AG04449 (cell line): ENCODE results near the gene TBCC.

Experiments
- CTCF ChIA-PET: fragments of 350-600 bp; formaldehyde crosslinking; extraction: SDS; loops from one replicate; lab custom pipeline; 2021; ENCODE audit warnings: antibody characterized with exemption; lab: Yijun Ruan, JAX
- POLR2A ChIA-PET: fragments of 400-600, 350-600 bp; formaldehyde crosslinking; extraction: SDS; loops from one replicate; lab custom pipeline; 2020; ENCODE audit warnings: antibody characterized with exemption, inconsistent platforms; lab: Yijun Ruan, JAX
- DNase-seq: peaks from one replicate; pipeline ENCODE4 v3.0.0-alpha.2; 2010; ENCODE audit warnings: low read depth, low spot score
- H3K4me3 ChIP-seq: 2 replicates; pipeline ENCODE4 v1.5.1; 2011; ENCODE audit warnings: low read depth, mild to moderate bottlenecking, control low read depth, low read length
- TF ChIP-seq, protein P1 (sequence below): IDR thresholded peaks from one replicate; pipeline ENCODE4 v1.5.1; 2011; ENCODE audit warnings: mild to moderate bottlenecking, moderate library complexity, low read length, control low read depth, inconsistent platforms; ENCODE audit not compliant: insufficient read depth; ENCODE audit errors: missing control alignments

The TBCC gene

DNA sequence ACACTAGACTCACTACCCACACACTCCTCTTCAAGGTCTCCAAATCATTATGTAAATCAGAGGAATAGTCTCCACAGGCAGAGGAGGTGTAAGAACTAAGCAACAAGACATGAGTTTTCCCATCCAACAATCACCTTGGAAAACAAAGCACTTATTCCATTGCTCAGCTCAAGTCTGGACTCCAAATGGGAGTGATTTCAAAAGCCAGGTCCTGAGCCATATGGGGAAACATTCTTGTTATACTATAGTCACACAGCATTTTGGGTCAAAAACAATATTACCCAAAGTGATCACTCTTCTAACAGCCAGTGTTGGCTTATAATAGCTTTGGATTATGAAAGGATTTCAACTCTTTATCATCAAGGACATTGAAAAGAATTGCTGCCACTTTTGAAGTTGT, 19.9 kb downstream of the TBCC start:
- ChIA-PET CTCF (interaction anchor here (0.6 to 7.2 kb wide), 35 partner anchors 9 to 545 kb away, joined by 3 to 143 read pairs (median 6); partner anchors contain the start of genes RPL7L1 and TBCC), POLR2A (interaction anchor here (1.0 to 1.4 kb wide), 2 partner anchors 20 to 24 kb away, joined by 3 to 5 read pairs; partner anchors contain the start of gene TBCC)
- TF ChIP-seq, protein P1, sequence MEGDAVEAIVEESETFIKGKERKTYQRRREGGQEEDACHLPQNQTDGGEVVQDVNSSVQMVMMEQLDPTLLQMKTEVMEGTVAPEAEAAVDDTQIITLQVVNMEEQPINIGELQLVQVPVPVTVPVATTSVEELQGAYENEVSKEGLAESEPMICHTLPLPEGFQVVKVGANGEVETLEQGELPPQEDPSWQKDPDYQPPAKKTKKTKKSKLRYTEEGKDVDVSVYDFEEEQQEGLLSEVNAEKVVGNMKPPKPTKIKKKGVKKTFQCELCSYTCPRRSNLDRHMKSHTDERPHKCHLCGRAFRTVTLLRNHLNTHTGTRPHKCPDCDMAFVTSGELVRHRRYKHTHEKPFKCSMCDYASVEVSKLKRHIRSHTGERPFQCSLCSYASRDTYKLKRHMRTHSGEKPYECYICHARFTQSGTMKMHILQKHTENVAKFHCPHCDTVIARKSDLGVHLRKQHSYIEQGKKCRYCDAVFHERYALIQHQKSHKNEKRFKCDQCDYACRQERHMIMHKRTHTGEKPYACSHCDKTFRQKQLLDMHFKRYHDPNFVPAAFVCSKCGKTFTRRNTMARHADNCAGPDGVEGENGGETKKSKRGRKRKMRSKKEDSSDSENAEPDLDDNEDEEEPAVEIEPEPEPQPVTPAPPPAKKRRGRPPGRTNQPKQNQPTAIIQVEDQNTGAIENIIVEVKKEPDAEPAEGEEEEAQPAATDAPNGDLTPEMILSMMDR = no peak
- no peak for DNase-seq
- no peak overlapping the region for H3K4me3 ChIP-seq

DNA sequence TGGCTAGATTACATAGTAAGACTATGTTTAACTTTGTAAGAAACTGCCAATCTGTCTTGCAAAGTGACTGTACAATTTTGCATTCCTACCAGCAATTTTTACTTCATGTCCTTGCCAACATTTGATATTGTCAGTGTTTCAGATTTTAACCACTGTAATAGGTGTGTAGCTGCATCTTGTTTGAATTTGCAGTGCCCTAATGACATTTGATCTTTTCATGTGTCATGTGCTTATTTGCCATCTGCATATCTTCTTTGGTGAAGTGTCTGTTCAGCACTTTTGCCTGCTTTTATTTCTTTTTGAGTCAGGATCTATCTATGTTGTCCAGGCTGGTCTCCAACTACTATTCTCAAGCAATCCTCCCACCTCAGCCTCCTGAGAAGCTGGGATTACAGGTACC, 21.1 kb downstream of the TBCC start:
- no peak overlapping the region for H3K4me3 ChIP-seq
- ChIA-PET CTCF (interaction anchor here (1.6 to 7.2 kb wide), 12 partner anchors 8 to 177 kb away, joined by 4 to 143 read pairs (median 24); partner anchors contain the start of gene RPL7L1), POLR2A (no interaction called here)
- no peak for DNase-seq
- TF ChIP-seq, protein P1 = no peak

DNA sequence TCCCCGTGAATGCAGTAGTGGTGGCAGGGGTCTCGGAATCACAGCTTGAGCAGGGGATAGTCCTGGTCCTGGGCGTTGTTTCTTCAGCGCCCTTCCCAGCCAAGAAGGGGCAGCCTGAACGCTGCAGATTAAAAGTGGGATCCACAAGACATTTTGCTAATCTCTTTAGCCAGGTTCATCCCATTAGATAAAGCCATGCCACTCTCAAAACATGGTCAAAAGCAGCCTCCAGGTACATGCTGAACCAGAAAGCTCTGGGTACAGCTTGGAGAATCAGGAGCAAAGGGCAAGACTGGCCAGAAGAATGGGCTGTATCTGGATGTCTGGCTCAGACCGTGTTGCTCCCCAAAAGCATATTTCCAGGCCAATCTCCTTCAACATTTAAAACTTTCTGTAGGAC, 23.4 kb downstream of the TBCC start, which contains the start of gene PRPH2:
Gene PRPH2 (minus strand): TSS at position 101 of the 400 bp plus-strand sequence. CDS start 263 bp downstream, outside the sequence.
- DNase-seq = no peak
- ChIA-PET CTCF (no interaction called here), POLR2A (no interaction called here)
- H3K4me3 ChIP-seq = no peak within 1 kb of the TSS
- TF ChIP-seq, protein P1 = no peak

DNA sequence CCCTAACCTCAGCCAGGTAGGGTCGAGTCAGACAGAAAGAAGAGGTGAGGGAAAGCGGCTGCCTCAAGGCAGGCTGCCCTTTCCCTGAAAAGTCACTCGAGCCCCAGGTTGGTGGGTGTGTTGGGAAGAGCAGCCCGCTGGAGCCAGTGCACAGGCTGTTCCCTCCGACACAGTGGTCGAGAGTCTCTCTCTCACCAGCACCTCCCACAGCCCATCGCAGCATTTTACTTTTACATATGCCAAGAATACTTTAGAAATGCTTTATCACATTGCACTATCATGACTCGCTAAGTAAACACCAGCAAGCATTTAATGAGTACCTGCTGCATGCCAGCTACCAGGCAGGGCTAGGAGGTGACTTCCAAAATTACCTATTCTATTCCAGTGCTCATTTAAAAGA, 25.2 kb downstream of the TBCC start:
- H3K4me3 ChIP-seq = no peak overlapping the region
- ChIA-PET POLR2A (no interaction called here), CTCF (interaction anchor here (1.4 to 1.5 kb wide), 2 partner anchors 9 to 59 kb away, joined by 4 read pairs; no protein-coding TSS in a partner anchor)
- DNase-seq = no peak
- TF ChIP-seq, protein P1 = no peak

DNA sequence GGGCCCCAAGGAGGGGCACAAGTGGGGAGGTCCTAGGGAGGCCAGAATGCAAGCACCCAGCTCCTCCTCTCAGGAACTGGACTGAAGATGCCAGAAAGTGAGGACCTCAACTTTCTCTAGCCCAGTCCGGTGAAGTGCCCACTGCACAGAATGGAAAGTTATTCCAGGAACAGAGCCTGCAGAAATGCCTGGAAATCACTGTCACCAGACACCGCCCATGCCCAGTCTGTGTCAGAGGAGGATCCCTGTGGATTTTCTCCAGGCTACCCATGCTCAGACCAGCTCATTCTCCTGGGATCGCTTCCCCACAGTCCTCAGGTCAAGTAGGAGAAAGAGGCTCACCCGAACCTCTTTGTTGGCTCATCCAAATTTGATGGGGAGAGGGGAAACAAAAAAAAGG, 30.0 kb downstream of the TBCC start:
- TF ChIP-seq, protein P1 = no peak
- POLR2A ChIA-PET = no interaction called here
- no peak for DNase-seq
- CTCF ChIA-PET = interaction anchor here (0.7 to 5.8 kb wide), 2 partner anchors 10 to 54 kb away, joined by 4 to 41 read pairs; no protein-coding TSS in a partner anchor
- H3K4me3 ChIP-seq = no peak overlapping the region

DNA sequence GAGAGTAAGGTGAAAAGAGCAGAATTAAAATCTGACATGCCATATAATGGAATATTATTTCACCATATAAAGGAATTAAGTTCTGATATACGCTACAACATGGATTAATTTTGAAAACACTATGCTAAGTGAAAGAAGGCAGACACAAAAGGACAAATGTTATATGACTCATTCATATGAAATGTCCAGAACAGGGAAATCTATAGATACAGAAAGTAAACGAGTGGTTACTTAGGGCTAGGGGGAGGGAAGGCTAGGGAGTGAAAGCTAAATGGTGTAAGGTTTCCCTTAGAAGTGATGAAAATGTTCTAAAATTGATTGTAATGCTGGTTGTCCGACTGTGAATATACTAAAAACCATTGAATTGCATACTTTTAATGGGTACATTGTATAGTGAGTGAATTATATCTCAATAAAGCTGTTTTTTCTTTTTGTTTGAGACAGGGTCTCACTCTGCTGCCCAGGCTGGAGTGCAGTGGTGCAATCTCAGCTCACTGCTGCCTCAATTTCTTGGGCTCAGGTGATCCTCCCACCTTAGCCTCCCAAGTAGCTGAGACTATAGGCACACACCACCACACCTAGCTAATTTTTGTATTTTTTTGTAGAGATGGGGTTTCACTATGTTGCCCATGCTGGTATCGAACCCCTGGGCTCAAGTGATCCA, 31.7 kb downstream of the TBCC start:
- TF ChIP-seq, protein P1 = no peak
- DNase-seq = no peak
- POLR2A ChIA-PET = no interaction called here
- CTCF ChIA-PET = interaction anchor here (5.8 kb wide), 1 partner anchor 12 kb away, joined by 41 read pairs; no protein-coding TSS in a partner anchor
- no peak overlapping the region for H3K4me3 ChIP-seq
